NCI-H748 (cell line): ENCODE data around the gene OR6X1.

Source experiments
- DNase-seq: peaks from one replicate; lab custom pipeline; 2025; ENCODE audit not compliant: unreplicated experiment; lab: John Stamatoyannopoulos, UW

The OR6X1 gene

GRCh38 chr11:123754101-123754568 lies at the start of gene OR6X1:
Gene OR6X1, minus strand, starts transcription at chr11:123754518. Its CDS starts 0 bp downstream, at chr11:123754518.
- no peak for DNase-seq

DNA sequence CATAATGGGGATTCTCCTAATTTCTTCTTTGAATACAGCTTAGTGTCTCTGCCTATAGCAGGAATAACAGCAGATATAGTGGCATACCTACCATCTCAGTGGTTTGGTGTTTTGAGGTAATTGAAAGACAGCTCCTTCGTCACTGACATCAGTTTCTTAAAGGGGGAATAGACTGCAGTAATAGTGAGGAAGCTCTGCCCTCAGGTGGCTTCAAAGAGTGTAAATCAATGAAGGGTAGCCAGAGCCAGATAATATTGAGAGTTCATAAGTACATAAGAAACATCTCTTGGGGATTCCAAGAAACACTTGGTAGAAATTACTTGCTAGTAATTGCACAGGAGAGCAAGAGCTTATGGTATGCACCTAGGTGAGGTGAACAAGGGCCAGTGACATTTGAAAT lies 47.4 kb upstream of the OR6X1 start:
- DNase-seq = no peak

GRCh38 chr11:123800036-123800435 lies 45.7 kb upstream of the OR6X1 start:
- no peak for DNase-seq

- DNase-seq = no peak
Observed at GRCh38 chr11:123799438-123799837, 45.1 kb upstream of the OR6X1 start.

DNA sequence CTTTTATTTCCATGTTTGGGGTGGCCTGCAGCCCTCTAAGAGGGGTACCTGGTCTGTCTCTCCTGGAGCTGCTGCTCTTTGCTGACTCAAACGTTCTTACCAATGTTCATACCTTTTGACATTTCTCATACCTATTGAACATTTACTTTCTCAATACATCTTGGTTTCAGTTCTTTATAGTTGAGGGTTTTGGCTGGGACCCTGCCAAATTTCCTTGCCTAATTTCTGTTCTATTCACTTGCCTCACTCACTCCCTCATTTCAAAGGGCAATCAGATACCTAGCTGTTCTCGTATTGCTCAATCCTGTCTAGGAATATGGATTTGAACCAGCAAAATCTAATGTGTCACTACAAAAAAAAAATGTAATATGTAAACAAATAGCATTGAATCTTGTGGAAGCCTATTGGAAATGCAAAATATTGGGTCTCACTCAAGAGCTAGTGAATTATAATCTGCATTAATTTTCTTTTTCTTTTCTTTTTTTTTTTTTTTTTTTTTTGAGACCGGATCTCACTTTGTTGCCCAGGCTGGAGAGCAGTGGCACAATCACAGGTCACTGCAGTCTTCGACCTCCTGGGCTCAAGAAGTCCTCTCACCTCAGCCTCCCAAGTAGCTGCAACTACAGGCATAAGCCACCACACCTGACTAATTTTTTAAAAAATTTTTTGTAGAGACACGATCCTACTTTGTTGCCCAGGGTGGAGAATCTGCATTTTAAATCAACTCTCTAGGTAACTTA lies 44.4 kb upstream of the OR6X1 start:
- DNase-seq = no peak

- no peak for DNase-seq
Observed at GRCh38 chr11:123798079-123798478, 43.8 kb upstream of the OR6X1 start.

GRCh38 chr11:123797541-123797940 lies 43.2 kb upstream of the OR6X1 start:
- DNase-seq = no peak

DNA sequence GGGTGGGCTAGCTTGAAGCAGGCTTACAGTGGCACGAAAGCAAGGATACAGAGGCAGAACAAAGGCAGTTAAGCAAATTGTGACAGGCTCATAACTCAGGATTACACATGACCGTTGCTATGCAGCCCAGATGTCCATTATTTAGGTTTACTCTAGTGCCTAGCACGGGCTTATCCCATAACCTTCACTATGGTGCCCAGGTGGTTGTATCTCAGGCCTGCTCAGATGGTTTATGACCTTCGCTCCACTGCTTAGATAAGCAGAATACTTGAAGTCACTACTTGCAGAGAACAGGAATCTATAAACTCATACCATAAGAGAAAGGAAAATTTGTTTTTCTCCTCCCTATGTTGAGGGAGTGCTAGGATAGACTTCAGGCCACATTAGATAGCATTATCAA lies 42.8 kb upstream of the OR6X1 start:
- peak; percentile 8 for DNase-seq

- DNase-seq = no peak
Observed at GRCh38 chr11:123796226-123796625, 41.9 kb upstream of the OR6X1 start.

- peak; percentile 25 for DNase-seq
Observed at GRCh38 chr11:123783536-123783935, 29.2 kb upstream of the OR6X1 start.

DNA sequence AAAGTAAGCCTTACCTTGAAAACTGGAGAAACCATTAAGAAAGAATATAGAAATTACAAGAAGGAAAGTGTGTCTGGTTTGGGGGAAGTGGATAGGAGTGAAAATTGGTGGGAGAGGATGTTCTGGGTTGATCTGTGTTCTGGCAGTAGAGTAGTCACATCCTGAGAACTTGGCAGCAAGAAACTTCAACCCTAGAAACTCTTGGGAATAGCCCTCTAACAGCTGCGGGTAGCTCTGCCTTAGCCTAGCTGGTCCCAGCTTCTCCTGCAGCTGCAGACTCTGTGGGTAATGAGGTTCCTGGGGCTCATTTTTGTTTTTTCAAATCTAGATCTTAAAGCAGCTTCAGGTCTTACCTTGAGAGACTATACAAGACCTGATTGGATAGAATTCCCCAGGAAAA lies 24.2 kb upstream of the OR6X1 start:
- no peak for DNase-seq

DNA sequence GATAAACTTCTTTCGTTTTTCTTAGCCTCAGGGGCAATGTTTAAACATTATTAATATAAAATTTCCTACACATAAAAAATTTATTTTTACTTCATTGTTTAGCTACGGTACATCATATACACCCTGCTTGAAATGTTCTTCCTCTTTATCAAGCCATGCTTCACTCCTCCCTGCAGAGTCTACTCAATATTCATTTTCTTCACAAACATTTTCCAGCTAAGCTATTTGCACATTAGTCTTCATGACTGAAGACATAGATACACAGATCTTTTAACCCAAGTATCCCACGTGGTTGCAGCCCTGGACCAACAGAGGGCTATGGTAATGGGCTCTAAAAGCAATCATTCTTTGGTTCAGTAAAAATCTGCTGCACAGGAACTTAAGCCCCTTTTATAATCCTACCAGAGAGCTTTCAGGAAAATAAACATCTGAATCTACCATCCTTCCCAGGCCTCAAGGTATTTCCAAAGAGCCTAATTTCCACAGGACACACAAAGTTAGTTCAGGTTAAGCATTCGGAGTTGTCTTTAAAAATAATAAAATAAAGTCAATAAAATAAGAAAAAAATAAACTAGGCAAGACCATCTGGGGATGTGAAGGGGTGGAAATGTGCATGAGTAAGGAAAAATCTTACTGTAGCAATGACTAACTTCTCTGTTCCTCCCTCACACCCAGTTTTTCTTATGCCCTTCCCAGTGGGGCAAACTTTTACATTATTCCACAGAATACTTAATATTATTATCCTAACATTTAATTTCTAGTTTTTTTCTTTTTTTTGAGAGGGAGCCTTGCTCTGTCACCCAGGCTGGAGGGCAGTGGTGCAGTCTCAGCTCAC lies 21.6 kb upstream of the OR6X1 start:
- no peak for DNase-seq

DNA sequence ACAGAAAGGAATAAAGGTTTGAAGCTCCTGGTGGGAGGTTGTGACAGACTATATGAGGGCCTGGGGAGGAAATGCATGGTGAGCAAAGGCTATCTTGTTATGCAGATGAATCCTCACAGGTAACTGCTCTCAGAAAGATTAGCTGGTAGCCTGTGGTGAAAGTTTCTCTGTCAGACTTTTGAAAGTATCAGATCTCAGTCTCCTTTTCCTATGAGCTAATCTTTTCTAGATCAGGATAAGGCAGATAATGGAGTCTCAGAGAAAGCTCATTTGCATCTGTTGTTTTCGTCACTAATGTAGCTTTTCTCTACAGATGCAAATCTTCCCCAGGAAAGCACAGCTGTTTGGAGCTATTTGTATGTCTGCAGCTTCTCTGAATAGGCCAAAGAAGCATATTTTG lies 21.0 kb upstream of the OR6X1 start:
- no peak for DNase-seq

GRCh38 chr11:123773959-123774358 lies 19.6 kb upstream of the OR6X1 start:
- no peak for DNase-seq

GRCh38 chr11:123773026-123773425 lies 18.7 kb upstream of the OR6X1 start:
- DNase-seq = no peak

GRCh38 chr11:123771664-123772063 lies 17.3 kb upstream of the OR6X1 start:
- no peak for DNase-seq

GRCh38 chr11:123770712-123771111 lies 16.4 kb upstream of the OR6X1 start:
- DNase-seq = no peak

- DNase-seq = no peak
Observed at GRCh38 chr11:123765601-123766000, 11.3 kb upstream of the OR6X1 start.

DNA sequence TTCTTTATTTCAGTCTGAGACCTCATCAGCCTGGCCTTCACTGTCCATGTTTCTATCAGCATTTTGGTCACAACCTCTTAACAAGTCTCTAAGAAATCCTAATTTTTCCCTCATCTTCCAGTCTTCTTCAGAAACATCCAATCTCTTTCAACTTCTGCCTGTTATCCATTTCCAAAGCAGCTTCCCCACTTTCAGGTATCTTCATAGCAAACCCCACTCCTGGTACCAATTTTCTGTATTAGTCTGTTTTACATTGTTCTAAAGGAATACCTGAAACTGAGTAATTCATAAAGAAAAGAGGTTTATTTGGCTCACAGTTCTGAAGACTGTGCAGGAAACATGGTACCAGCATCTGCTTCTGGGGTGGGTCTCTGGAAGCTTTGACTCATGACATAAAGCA lies 8.1 kb upstream of the OR6X1 start:
- no peak for DNase-seq

GRCh38 chr11:123760894-123761293 lies 6.6 kb upstream of the OR6X1 start:
- DNase-seq = no peak

- DNase-seq = no peak
Observed at GRCh38 chr11:123757976-123758375, 3.7 kb upstream of the OR6X1 start.

DNA sequence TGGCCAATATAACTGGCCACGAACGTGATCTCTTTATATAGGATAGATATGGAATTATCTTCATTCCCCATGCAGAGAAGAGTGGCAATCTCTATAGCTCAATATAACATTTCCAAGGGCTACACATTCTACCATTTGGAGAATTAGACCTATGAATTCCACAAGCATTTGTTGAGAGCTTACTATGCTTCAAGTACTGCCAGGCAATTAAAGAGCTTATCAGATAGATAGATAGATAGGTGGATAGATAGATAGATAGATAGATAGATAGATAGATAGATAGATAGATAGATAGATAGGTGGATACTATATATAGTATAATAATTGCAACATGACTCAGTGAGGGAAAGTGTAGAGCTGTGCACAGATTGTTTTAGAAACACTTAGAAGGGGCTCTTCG lies 1.5 kb upstream of the OR6X1 start:
- DNase-seq = no peak
